GM18502 (cell line): ENCODE results near the gene PDIA3.
"Not testable (repeated sequence)": the region's sequence is repeated elsewhere in the genome, so short reads cannot be mapped to it uniquely, and the experiment has no call there.

Experiments used
- ATAC-seq: cut with Tn5 transposase; IDR thresholded peaks from one replicate; pipeline ENCODE4 v1.9.1; 2021; ENCODE audit warnings: mild to moderate bottlenecking; ENCODE audit not compliant: unreplicated experiment, poor library complexity

Gene PDIA3

GRCh38 chr15:43776101-43776717, 30.0 kb downstream of the PDIA3 start:
- peak; percentile 59 for ATAC-seq

DNA sequence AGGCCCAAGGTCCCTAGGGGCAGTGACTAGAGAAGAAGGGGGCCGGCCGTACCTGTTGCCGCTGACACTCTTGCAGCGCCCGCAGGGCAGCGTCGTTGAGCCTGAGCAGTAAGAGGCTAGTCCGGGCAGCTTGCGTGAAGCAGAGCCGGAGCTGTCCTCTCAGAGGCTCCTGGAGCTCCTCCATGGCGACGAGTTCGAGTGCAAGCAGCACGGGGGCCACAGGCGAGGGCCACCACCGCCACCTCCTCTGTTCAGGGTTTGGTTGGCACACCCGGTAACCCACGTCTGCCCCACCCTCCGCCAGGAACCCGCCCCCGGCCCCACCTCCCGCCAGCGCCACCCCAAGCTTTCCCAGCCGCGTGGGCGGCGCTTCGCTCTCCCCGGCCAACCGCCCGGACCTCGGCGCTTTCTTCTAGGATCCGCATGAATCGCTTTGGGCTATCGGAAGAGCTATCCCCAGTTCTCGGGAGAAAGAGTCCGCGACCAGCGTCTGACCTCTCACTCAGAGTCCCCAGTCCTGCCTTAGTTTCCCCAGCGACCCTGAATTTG, 30.6 kb downstream of the PDIA3 start, which contains the start of gene ELL3:
TSS of gene ELL3 (minus strand) at position 249 of the 549 bp plus-strand sequence. CDS start at position 184, 65 bp downstream.
- peak; percentile 49 for ATAC-seq

DNA sequence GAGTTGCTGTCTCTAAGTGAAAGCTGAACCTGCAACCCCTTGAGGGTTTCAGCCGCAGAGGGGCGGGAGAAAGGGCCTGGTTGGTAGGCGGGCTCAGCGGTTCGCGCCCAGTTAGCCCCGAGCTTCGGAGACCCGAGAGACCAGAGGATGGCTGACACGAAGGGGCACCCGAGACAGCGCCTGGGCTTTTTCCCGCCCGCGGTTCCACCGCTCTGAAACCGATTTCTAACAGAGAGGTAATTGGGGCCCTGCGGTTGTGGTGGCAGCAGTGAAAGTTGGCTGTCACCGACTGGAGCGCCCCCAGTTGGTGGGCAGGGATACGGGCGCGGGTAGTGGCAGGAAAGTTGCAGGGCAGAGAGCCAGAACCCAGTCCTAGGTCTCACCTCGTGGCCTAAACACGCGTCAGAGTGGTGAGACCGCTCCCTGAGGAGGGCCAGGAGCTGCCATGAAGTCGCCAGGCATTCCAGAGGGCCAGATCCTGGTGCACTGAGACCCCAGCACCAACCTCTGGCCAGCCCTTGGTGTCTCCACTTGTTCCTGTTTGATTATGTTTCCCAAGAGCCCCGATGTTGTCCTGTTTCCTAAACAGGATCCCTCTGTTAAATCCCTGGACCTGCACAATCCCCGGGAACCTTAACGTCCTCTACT, 31.2 kb downstream of the PDIA3 start:
- peak; percentile 58 for ATAC-seq

DNA sequence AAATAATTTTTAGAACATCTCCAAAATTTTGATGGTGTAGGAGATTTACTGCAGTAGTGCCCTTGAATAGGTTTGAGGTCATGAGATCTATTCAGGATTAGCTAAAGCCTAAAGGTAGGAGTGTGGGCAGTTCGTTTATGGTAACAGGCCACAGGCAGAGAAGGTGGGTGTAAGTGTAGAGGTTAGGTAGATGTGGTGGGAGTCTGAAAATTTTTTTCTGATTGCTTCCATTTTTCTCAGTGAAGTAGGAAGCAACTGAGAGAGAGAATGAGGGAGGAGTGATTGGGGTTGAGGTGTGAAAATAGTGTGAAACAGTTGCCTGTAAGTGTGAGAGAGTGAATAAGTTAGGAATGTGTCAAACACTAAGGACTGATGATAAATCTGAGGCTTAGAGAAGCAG, 32.8 kb downstream of the PDIA3 start:
- no peak for ATAC-seq

DNA sequence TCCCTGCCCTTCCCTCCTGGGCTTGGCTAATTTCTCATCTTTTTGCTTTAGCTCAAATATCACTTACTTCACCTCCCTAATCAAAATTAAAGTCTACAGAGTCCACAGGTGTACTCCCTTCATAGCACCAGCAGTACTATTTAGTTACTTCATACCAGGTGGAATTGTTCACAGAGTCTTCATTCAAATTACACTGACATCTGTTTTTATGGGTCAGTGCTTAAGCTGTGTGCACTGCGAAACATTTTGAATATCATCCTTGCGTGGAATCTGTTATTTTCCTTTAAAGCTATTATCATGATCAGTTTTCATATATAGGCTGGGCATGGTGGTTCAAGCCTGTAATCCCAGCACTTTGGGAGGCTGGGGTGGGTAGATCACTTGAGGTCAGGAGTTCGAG, 43.2 kb downstream of the PDIA3 start:
- no peak for ATAC-seq

- peak; percentile 91 for ATAC-seq
Observed at GRCh38 chr15:43791993-43792760, 45.9 kb downstream of the PDIA3 start, which contains the start of gene SERF2. TSS of gene SERF2 (plus strand) at chr15:43792320. CDS start at chr15:43792377, 57 bp downstream.

- ATAC-seq, result no peak
Observed at GRCh38 chr15:43792761-43793476, 46.7 kb downstream of the PDIA3 start.

- no peak for ATAC-seq
Observed at GRCh38 chr15:43793647-43794046, 47.4 kb downstream of the PDIA3 start.

- ATAC-seq, result no peak
Observed at GRCh38 chr15:43794269-43795037, 48.2 kb downstream of the PDIA3 start.

GRCh38 chr15:43795197-43795596, 49.0 kb downstream of the PDIA3 start:
- ATAC-seq, result no peak

DNA sequence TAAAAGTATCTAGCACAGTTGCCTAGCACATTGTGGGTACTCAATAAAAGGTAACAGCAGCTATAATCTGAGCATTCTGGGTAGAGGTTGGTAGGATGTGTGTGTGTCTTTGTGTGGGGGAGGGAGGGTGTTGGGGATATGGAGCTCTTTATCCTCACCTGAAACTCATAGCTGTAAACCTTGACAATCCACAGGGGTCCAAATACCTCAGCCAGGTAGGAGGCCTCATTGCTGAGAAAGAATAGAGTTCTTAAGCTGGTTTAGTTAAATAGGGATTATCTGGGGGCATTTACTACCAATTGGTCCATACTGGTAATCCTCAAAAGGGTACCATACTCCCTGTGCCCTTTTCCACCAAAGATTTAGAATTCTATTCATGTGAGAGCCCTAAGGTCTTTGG, 49.8 kb downstream of the PDIA3 start:
- ATAC-seq, result no peak

GRCh38 chr15:43796566-43796965, 50.3 kb downstream of the PDIA3 start:
- ATAC-seq, result no peak

- no peak for ATAC-seq
Observed at GRCh38 chr15:43799209-43799944, 53.1 kb downstream of the PDIA3 start.

DNA sequence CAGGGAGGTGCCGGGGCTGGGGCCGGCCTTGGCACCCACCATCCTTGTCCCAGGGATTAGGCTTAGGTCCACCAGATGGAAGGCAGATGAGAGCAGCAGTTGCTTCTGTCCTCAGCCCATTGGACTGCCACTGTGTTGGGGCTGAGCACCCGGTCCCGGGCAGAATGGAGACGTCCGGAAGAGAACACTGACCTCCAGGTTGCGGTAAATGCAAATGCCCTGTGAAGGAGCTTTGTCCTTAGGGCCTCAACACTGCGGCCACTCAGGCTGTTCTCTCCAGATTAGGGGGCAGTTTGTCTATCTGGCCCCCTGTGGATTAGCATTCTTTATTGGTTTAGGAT, 53.7 kb downstream of the PDIA3 start, which contains the start of gene SERINC4:
TSS of gene SERINC4 (minus strand) at position 276 of the 341 bp plus-strand sequence. CDS start at position 42, 234 bp downstream.
- ATAC-seq, result no peak

DNA sequence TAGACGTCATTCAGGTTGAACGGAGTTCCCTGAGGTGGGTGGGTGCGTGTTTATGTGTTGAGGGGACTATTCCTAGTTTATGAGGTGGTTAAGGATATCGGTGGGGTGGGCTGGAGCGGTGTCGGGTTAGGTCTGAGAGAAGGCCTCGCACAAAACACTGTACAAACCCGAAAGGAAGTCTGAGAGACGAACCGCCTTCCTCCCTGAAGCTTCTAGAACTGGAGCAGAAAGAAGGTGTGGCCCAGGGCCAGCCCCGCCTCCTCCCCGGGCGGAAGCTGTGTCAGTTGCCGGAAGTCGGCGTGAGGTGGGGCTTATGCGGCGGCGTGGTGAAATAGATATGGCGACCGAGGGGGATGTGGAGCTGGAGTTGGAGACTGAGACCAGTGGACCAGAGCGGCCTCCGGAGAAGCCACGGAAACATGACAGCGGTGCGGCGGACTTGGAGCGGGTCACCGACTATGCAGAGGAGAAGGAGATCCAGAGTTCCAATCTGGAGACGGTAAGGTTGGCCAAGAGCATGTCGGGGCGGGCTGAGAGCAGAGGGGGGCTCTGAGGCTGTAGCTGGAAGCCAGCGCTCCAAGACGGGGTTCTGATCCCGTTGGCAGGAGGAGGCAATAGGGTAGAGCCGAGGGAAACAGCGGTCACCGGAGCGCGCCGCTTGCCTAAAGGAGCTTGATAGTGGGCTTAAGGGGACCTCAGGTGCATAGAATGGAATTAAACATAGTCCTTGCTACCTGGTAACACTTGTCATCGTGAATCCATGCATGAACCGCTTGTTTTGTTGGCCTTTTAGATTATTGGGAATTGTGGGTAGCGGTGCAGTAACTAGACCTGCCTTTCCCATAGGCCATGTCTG, 54.3 kb downstream of the PDIA3 start, which contains the start of gene HYPK:
TSS of gene HYPK (plus strand) at position 314 of the 856 bp plus-strand sequence. CDS start at position 338, 24 bp downstream.
- ATAC-seq, result peak; percentile 93

DNA sequence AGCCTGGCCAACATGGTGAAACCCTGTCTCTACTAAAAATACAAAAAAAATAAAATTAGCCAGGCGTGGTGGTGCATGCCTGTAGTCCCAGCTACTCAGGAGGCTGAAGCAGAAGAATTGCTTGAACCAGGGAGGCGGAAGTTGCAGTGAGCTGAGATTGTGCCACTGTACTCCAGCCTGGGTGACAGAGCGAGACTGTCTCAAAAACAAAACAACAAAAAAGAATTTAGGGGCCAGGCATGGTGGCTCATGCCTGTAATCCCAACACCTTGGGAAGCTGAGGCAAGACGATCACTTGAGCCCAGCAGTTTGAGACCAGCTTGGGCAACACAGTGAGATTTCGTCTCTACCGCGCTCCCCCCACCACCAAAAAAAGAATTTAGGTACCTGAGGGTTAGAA, 56.4 kb downstream of the PDIA3 start:
- not testable (repeated sequence) for ATAC-seq

DNA sequence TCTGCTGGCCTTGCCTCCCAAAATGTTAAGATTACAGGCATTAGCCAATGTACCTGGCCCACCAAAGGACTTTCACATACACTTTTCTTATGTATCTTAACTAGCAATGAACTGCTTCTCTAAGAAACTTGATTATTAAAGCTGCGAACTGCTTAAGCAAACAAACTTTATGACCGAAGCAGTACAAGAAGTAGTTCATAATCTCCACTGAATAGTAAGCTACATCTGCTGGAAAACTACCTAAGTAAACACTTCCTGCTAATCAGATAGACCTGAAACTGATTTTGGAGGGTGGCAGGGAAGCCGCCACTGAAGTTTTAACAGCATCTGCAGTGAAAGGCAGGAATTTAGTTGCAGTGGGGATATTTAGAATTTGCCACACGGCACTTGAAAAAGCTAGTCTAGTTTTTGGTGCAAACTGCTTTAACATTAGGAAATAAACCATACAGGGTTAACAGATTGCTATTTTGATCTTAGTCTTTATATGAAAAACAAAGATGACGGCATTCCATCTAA, 62.3 kb downstream of the PDIA3 start:
- no peak for ATAC-seq
